Dendritic cell treated with granulocyte-macrophage colony-stimulating factor and Interleukin-4, amounts not matched to agents 40 ng/mL and 50 ng/mL, for 4 days (primary cell): Measurements from ENCODE around the gene PSG6.
"Not testable (repeated sequence)": the region's sequence is repeated elsewhere in the genome, so short reads cannot be mapped to it uniquely, and the experiment has no call there.

Experiments
- H3K27ac Mint-ChIP-seq: one replicate; pipeline ENCODE4 v1.8.0; 2022; ENCODE audit warnings: mild to moderate bottlenecking, mixed read lengths
- H3K27me3 Mint-ChIP-seq: one replicate; pipeline ENCODE4 v1.8.0; 2022; ENCODE audit warnings: mild to moderate bottlenecking, mixed read lengths
- H3K36me3 Mint-ChIP-seq: one replicate; pipeline ENCODE4 v1.8.0; 2022; ENCODE audit warnings: low read depth, mixed read lengths
- H3K4me1 Mint-ChIP-seq: one replicate; pipeline ENCODE4 v1.8.0; 2022; ENCODE audit warnings: low read depth, mixed read lengths
- H3K4me3 Mint-ChIP-seq: one replicate; pipeline ENCODE4 v1.8.0; 2022; ENCODE audit warnings: mild to moderate bottlenecking, moderate library complexity, mixed read lengths
- H3K9me3 Mint-ChIP-seq: one replicate; pipeline ENCODE4 v1.8.0; 2022; ENCODE audit warnings: mixed read lengths
- intact Hi-C: fragments of 100-400 bp; cut with micrococcal nuclease; formaldehyde crosslinking; loops from one replicate; pipeline ENCODE4 v1.15.0; 2022

Gene PSG6

DNA sequence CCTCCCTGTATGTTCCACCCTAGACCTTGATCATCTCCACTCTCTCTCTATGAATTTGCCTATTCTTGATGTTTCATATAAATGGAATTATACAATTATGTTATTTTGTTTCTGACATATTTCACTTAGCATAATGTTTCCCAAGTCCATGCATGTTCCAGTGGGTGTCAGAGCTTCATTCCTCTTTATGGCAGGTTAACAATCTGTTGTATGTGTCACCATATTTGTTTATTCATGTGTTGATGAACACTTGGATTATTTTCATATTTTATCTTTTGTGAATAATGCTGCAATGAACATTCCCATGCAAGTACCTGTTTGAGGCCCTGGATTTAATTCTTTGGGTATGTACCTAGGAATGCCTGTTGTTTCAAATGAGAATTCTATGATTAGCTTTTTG is 3.3 kb upstream of the PSG6 start:
- intact Hi-C loops, H3K9me3 Mint-ChIP-seq, H3K4me3 Mint-ChIP-seq, H3K27me3 Mint-ChIP-seq, H3K36me3 Mint-ChIP-seq, H3K4me1 Mint-ChIP-seq, H3K27ac Mint-ChIP-seq: not testable (repeated sequence)

DNA sequence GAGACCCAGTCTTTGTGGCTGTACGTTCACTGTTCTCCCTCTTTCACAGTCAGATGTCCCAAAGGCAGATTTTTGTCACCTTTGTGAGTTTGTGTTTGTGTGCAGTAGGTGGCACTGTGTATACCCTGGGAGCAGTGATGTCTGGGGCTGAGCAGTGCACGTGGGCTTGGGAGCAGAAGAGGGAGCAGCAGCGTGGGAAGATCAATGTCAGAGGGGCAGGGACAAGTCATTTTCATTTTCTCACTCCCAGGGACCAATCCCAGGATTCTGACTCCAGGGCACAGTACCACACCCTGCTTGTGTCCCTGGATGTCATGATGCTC is 2.0 kb upstream of the PSG6 start:
- intact Hi-C loops: no loop called here
- Mint-ChIP-seq H3K27ac (no peak overlapping the region), H3K4me3 (no peak overlapping the region), H3K36me3 (no peaks in the 10 kb centered on the region), H3K4me1 (no peaks in the 10 kb centered on the region), H3K9me3 (no peaks in the 10 kb centered on the region), H3K27me3 (peaks cover 3% of the 10 kb centered on the region)

DNA sequence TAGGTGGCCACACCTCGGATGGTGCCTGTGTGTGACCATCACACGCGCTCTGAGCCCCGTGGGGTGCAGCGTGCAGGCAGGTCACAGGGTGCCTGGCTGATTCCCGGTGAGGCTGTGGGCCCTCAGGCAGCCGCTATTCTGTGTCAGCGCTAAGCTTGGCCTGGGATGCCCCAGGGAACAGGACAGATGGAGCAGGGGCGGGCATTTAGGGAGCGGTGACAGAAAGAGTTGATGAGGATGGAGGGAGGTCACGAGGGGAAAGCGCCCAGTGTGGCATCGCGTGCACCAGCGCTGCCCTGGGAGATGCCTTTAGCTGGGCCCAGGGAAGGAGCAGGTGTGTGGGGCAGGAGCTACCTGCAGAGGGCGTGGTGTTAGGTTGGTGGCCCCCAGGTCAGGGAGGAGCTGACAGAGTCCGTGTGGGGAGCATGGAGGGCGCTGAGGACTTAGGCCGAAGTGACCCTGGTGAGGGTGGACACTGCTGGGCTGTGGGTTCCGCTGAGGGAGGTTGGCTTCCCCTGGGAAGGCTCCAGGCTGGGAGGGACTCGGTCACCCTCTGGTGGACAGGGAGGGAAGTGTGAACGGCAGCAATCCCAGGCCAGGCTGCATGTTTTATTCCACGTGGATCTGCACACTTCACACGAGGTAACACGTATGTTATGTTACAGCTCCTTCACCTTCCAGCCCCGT is 1.5 kb upstream of the PSG6 start:
- H3K27ac Mint-ChIP-seq, H3K36me3 Mint-ChIP-seq, H3K4me3 Mint-ChIP-seq, intact Hi-C loops, H3K4me1 Mint-ChIP-seq, H3K9me3 Mint-ChIP-seq, H3K27me3 Mint-ChIP-seq: not testable (repeated sequence)

- H3K4me1 Mint-ChIP-seq, H3K27ac Mint-ChIP-seq, intact Hi-C loops, H3K9me3 Mint-ChIP-seq, H3K4me3 Mint-ChIP-seq, H3K36me3 Mint-ChIP-seq, H3K27me3 Mint-ChIP-seq: not testable (repeated sequence)
These were observed 829 bp upstream of the PSG6 start for GRCh38 chr19:42918377-42919069.

GRCh38 chr19:42916931-42917330 is 763 bp downstream of the PSG6 start:
- H3K36me3 Mint-ChIP-seq, H3K27ac Mint-ChIP-seq, H3K9me3 Mint-ChIP-seq, H3K27me3 Mint-ChIP-seq, H3K4me3 Mint-ChIP-seq, H3K4me1 Mint-ChIP-seq, intact Hi-C loops: not testable (repeated sequence)

DNA sequence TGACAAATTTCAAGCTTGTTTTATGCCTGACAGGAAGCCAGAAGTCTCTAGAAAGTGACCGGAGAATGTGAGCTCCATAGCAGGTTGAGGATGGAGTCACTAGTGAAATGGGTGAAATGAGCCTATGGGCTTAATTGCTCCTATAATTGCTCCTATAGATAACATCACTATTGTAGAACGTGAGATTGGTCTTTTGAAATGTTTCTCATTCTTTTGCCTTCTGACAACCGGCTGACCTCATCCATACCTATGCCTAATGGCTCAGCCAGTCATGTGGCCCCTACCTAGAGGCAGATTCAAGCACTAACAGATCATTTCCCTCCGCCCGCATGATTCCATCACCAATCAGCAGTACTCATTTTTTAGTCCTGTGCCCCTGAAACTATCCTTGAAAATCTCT is 4.2 kb downstream of the PSG6 start:
- H3K4me3 Mint-ChIP-seq, H3K9me3 Mint-ChIP-seq, H3K27me3 Mint-ChIP-seq, intact Hi-C loops, H3K4me1 Mint-ChIP-seq, H3K36me3 Mint-ChIP-seq, H3K27ac Mint-ChIP-seq: not testable (repeated sequence)

- H3K27ac Mint-ChIP-seq, H3K36me3 Mint-ChIP-seq, intact Hi-C loops, H3K27me3 Mint-ChIP-seq, H3K4me1 Mint-ChIP-seq, H3K9me3 Mint-ChIP-seq, H3K4me3 Mint-ChIP-seq: not testable (repeated sequence)
These were observed 4.8 kb downstream of the PSG6 start for GRCh38 chr19:42912941-42913340.

DNA sequence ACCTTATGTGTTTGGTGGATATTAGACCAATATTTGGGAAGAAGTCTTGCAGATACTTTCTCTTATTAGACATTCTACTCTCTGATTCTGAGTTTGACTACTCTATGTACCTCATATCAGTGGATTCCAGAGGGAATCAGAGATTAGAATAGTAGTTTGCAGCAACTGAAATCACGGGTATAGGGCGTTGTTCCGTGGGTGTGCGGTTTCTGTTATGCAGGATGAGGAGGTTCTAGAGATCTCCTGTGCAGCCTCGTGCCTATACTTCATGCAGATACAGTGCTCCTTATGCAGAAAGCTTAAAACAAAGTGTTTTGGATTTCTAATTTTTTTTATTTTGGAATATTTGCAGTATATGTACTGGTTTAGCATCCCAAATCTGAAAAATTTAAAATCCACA is 6.0 kb downstream of the PSG6 start:
- H3K36me3 Mint-ChIP-seq, H3K4me1 Mint-ChIP-seq, H3K4me3 Mint-ChIP-seq, H3K27ac Mint-ChIP-seq, H3K9me3 Mint-ChIP-seq, H3K27me3 Mint-ChIP-seq, intact Hi-C loops: not testable (repeated sequence)

DNA sequence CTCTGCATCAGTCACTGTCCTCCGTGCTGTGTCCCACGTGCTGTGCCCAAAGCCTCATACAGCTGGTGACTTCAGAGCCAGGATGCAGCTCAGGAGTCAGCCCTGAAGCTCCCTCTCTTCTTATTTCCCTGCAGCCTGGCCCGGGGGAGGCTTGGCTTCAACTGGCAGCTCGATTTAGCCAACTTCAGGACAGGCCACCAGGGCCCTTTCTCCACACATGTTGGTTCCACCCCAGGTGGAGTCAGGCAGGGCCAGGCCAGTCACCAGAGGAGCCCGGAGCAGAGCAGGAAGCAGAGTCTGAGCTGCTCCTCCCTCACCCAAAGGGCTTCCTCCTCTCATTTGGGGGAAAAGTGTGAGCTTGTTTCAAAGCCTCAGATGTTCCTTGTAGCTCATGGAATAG is 11.5 kb downstream of the PSG6 start:
- H3K9me3 Mint-ChIP-seq, H3K4me3 Mint-ChIP-seq, H3K4me1 Mint-ChIP-seq, H3K27ac Mint-ChIP-seq, intact Hi-C loops, H3K27me3 Mint-ChIP-seq, H3K36me3 Mint-ChIP-seq: not testable (repeated sequence)

DNA sequence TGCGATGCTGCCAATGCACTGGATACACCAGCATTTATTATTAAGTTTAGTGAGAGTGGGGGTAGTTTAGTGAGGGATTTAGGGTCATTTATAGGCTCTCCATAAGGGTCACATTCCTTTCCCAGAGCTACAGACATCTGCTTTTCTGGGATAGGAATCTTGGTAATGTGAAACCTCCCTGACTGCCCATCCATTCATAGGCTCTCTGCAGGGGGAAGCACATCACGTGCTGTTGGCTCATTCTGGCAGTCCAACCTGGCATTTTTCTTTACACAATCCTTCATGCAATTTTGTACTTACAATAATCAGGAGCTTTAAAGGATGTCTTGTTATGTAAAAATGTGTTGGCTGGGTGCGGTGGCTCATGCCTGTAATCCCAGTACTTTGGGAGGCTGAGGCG is 17.1 kb downstream of the PSG6 start:
- H3K27me3 Mint-ChIP-seq, H3K4me3 Mint-ChIP-seq, H3K4me1 Mint-ChIP-seq, H3K36me3 Mint-ChIP-seq, H3K27ac Mint-ChIP-seq, H3K9me3 Mint-ChIP-seq, intact Hi-C loops: not testable (repeated sequence)

GRCh38 chr19:42899674-42900073 is 18.0 kb downstream of the PSG6 start:
- H3K4me1 Mint-ChIP-seq, H3K27ac Mint-ChIP-seq, H3K4me3 Mint-ChIP-seq, intact Hi-C loops, H3K27me3 Mint-ChIP-seq, H3K9me3 Mint-ChIP-seq, H3K36me3 Mint-ChIP-seq: not testable (repeated sequence)

DNA sequence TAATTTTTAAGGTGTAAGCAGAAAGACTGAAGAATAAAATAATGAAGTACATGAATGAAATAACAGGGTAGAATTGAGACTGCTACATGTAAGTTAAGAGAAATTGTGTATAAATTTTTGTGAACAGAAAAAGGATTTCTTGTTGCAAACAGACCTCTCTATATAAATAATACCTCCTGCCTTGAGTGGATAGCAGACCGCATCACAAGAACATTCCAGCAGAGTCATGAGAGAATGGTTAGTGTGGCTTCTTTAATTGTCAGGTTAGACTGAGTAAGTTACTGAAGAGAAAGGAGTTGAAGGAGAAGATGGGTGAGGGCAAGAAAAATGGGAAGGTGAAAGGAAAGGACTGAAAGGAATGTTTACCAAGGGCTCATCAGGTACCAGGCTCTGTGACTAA is 18.6 kb downstream of the PSG6 start:
- H3K27me3 Mint-ChIP-seq, H3K4me3 Mint-ChIP-seq, H3K36me3 Mint-ChIP-seq, intact Hi-C loops, H3K9me3 Mint-ChIP-seq, H3K27ac Mint-ChIP-seq, H3K4me1 Mint-ChIP-seq: not testable (repeated sequence)

GRCh38 chr19:42898656-42899055 is 19.0 kb downstream of the PSG6 start:
- H3K9me3 Mint-ChIP-seq, H3K27me3 Mint-ChIP-seq, H3K36me3 Mint-ChIP-seq, H3K4me1 Mint-ChIP-seq, intact Hi-C loops, H3K27ac Mint-ChIP-seq, H3K4me3 Mint-ChIP-seq: not testable (repeated sequence)

DNA sequence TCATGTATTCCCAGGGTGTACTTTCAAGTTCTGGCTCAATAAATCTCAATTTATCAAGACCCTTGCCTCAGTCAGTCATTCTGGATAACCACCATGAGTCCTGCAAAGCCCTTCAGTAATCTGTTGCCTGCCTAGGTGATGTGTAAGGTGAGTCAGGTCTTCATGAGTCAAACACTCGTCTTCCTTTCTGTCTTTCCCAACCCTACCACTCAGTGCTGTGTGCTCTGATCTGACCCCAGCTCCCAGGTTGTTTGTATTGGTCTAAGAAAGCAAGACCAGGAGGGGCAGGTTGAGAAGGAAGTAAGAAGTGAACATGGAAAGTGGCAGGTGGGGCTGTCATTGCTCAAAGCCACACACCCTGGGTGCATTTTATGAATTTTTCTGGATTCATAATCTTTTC is 20.0 kb downstream of the PSG6 start:
- H3K27me3 Mint-ChIP-seq, intact Hi-C loops: not testable (repeated sequence)

GRCh38 chr19:42890446-42890845 is 27.2 kb downstream of the PSG6 start:
- H3K27me3 Mint-ChIP-seq, H3K36me3 Mint-ChIP-seq, H3K4me1 Mint-ChIP-seq, H3K27ac Mint-ChIP-seq, H3K4me3 Mint-ChIP-seq, intact Hi-C loops: not testable (repeated sequence)
- peaks cover 29% of the 10 kb centered on the region for H3K9me3 Mint-ChIP-seq

More for the DNA sequence above, 20.0 kb downstream of the PSG6 start:
- H3K9me3 Mint-ChIP-seq, H3K4me1 Mint-ChIP-seq, H3K36me3 Mint-ChIP-seq, H3K4me3 Mint-ChIP-seq, H3K27ac Mint-ChIP-seq: not testable (repeated sequence)
